ENCODE measurements around the gene TMEM129.
"Not testable (repeated sequence)": the region's sequence is repeated elsewhere in the genome, so short reads cannot be mapped to it uniquely, and the experiment has no call there.

The TMEM129 gene

GRCh38 chr4:1683261-1683735, 37.8 kb downstream of the TMEM129 start:
- Histone ChIP-seq H3K4me1 (ENCODE audit: insufficient read depth, low read length) (no peaks in the 10 kb centered on the region), H3K36me3 (ENCODE audit: insufficient read depth, low read length) (no peaks in the 10 kb centered on the region), H3K27me3 (ENCODE audit: insufficient read depth, low read length) (peaks cover 16% of the 10 kb centered on the region), H3K4me3 (ENCODE audit: low read length) (peak overlapping the region; percentile 40), H3K9me3 (ENCODE audit: low read length) (peaks cover 5% of the 10 kb centered on the region), H2AFZ (ENCODE audit: low read depth, low read length) (peak overlapping the region; percentile 91)

GRCh38 chr4:1682860-1683259, 38.3 kb downstream of the TMEM129 start:
- peaks cover 16% of the 10 kb centered on the region for H3K27me3 ChIP-seq (ENCODE audit: insufficient read depth, low read length)
- H3K4me3 ChIP-seq (ENCODE audit: low read length), result no peak overlapping the region
- no peaks in the 10 kb centered on the region for H3K4me1 ChIP-seq (ENCODE audit: insufficient read depth, low read length)
- no peak overlapping the region for H2AFZ ChIP-seq (ENCODE audit: low read depth, low read length)
- H3K36me3 ChIP-seq (ENCODE audit: insufficient read depth, low read length), result no peaks in the 10 kb centered on the region
- peaks cover 5% of the 10 kb centered on the region for H3K9me3 ChIP-seq (ENCODE audit: low read length)

- Histone ChIP-seq H2AFZ (ENCODE audit: low read depth, low read length) (no peak overlapping the region), H3K4me3 (ENCODE audit: low read length) (no peak overlapping the region), H3K27me3 (ENCODE audit: insufficient read depth, low read length) (peaks cover 17% of the 10 kb centered on the region), H3K36me3 (ENCODE audit: insufficient read depth, low read length) (no peaks in the 10 kb centered on the region), H3K9me3 (ENCODE audit: low read length) (peaks cover 2% of the 10 kb centered on the region), H3K4me1 (ENCODE audit: insufficient read depth, low read length) (no peaks in the 10 kb centered on the region)
These were observed 42.9 kb downstream of the TMEM129 start for GRCh38 chr4:1678244-1678643.

- Histone ChIP-seq H3K4me3 (ENCODE audit: low read length) (no peak overlapping the region), H3K36me3 (ENCODE audit: insufficient read depth, low read length) (no peaks in the 10 kb centered on the region)
These were observed 44.3 kb downstream of the TMEM129 start for GRCh38 chr4:1676605-1677525.

GRCh38 chr4:1675802-1676137, 45.4 kb downstream of the TMEM129 start:
- Histone ChIP-seq H3K9me3 (ENCODE audit: low read length) (no peaks in the 10 kb centered on the region), H3K4me1 (ENCODE audit: insufficient read depth, low read length) (no peaks in the 10 kb centered on the region), H3K27me3 (ENCODE audit: insufficient read depth, low read length) (peaks cover 8% of the 10 kb centered on the region), H3K36me3 (ENCODE audit: insufficient read depth, low read length) (no peaks in the 10 kb centered on the region), H2AFZ (ENCODE audit: low read depth, low read length) (no peak overlapping the region), H3K4me3 (ENCODE audit: low read length) (no peak overlapping the region)

More at GRCh38 chr4:1676605-1677525, 44.3 kb downstream of the TMEM129 start:
- H2AFZ ChIP-seq (ENCODE audit: low read depth, low read length), result no peak overlapping the region
- H3K4me1 ChIP-seq (ENCODE audit: insufficient read depth, low read length), result no peaks in the 10 kb centered on the region
- H3K9me3 ChIP-seq (ENCODE audit: low read length), result no peaks in the 10 kb centered on the region
- peaks cover 10% of the 10 kb centered on the region for H3K27me3 ChIP-seq (ENCODE audit: insufficient read depth, low read length)

GRCh38 chr4:1675136-1675801, 45.9 kb downstream of the TMEM129 start:
- Histone ChIP-seq H3K36me3 (ENCODE audit: insufficient read depth, low read length) (no peaks in the 10 kb centered on the region), H3K9me3 (ENCODE audit: low read length) (no peaks in the 10 kb centered on the region), H3K4me1 (ENCODE audit: insufficient read depth, low read length) (no peaks in the 10 kb centered on the region), H2AFZ (ENCODE audit: low read depth, low read length) (no peak overlapping the region), H3K27me3 (ENCODE audit: insufficient read depth, low read length) (peaks cover 8% of the 10 kb centered on the region), H3K4me3 (ENCODE audit: low read length) (no peak overlapping the region)

GRCh38 chr4:1674682-1675081, 46.4 kb downstream of the TMEM129 start:
- H3K9me3 ChIP-seq (ENCODE audit: low read length), result no peaks in the 10 kb centered on the region
- no peak overlapping the region for H2AFZ ChIP-seq (ENCODE audit: low read depth, low read length)
- H3K4me1 ChIP-seq (ENCODE audit: insufficient read depth, low read length), result no peaks in the 10 kb centered on the region
- H3K27me3 ChIP-seq (ENCODE audit: insufficient read depth, low read length), result peaks cover 8% of the 10 kb centered on the region
- no peak overlapping the region for H3K4me3 ChIP-seq (ENCODE audit: low read length)
- H3K36me3 ChIP-seq (ENCODE audit: insufficient read depth, low read length), result no peaks in the 10 kb centered on the region

GRCh38 chr4:1673671-1674070, 47.5 kb downstream of the TMEM129 start:
- Histone ChIP-seq H3K4me1 (ENCODE audit: insufficient read depth, low read length) (no peaks in the 10 kb centered on the region), H2AFZ (ENCODE audit: low read depth, low read length) (no peak overlapping the region), H3K27me3 (ENCODE audit: insufficient read depth, low read length) (peaks cover 8% of the 10 kb centered on the region), H3K9me3 (ENCODE audit: low read length) (no peaks in the 10 kb centered on the region), H3K36me3 (ENCODE audit: insufficient read depth, low read length) (no peaks in the 10 kb centered on the region), H3K4me3 (ENCODE audit: low read length) (no peak overlapping the region)

- not testable (repeated sequence) for H3K36me3 ChIP-seq (ENCODE audit: insufficient read depth, low read length); H3K27me3 ChIP-seq (ENCODE audit: insufficient read depth, low read length); H3K4me1 ChIP-seq (ENCODE audit: insufficient read depth, low read length); H2AFZ ChIP-seq (ENCODE audit: low read depth, low read length); H3K9me3 ChIP-seq (ENCODE audit: low read length); H3K4me3 ChIP-seq (ENCODE audit: low read length)
These were observed 50.1 kb downstream of the TMEM129 start for GRCh38 chr4:1671011-1671410.

GRCh38 chr4:1670279-1670678, 50.8 kb downstream of the TMEM129 start:
- Histone ChIP-seq H3K27me3 (ENCODE audit: insufficient read depth, low read length) (peaks cover 4% of the 10 kb centered on the region), H3K36me3 (ENCODE audit: insufficient read depth, low read length) (no peaks in the 10 kb centered on the region), H3K4me3 (ENCODE audit: low read length) (no peak overlapping the region), H2AFZ (ENCODE audit: low read depth, low read length) (no peak overlapping the region), H3K4me1 (ENCODE audit: insufficient read depth, low read length) (no peaks in the 10 kb centered on the region), H3K9me3 (ENCODE audit: low read length) (no peaks in the 10 kb centered on the region)

- Histone ChIP-seq H3K27me3 (ENCODE audit: insufficient read depth, low read length) (peaks cover 2% of the 10 kb centered on the region), H3K36me3 (ENCODE audit: insufficient read depth, low read length) (no peaks in the 10 kb centered on the region), H3K4me1 (ENCODE audit: insufficient read depth, low read length) (no peaks in the 10 kb centered on the region), H3K9me3 (ENCODE audit: low read length) (no peaks in the 10 kb centered on the region), H3K4me3 (ENCODE audit: low read length) (no peak overlapping the region), H2AFZ (ENCODE audit: low read depth, low read length) (no peak overlapping the region)
These were observed 51.3 kb downstream of the TMEM129 start for GRCh38 chr4:1669850-1670249.

- Histone ChIP-seq H3K4me3 (ENCODE audit: low read length) (no peak overlapping the region), H2AFZ (ENCODE audit: low read depth, low read length) (no peak overlapping the region), H3K36me3 (ENCODE audit: insufficient read depth, low read length) (no peaks in the 10 kb centered on the region), H3K27me3 (ENCODE audit: insufficient read depth, low read length) (no peaks in the 10 kb centered on the region), H3K4me1 (ENCODE audit: insufficient read depth, low read length) (no peaks in the 10 kb centered on the region), H3K9me3 (ENCODE audit: low read length) (no peaks in the 10 kb centered on the region)
These were observed 51.9 kb downstream of the TMEM129 start for GRCh38 chr4:1669270-1669669.

GRCh38 chr4:1668488-1668840, 52.7 kb downstream of the TMEM129 start:
- Histone ChIP-seq H3K4me3 (ENCODE audit: low read length) (no peak overlapping the region), H2AFZ (ENCODE audit: low read depth, low read length) (no peak overlapping the region), H3K36me3 (ENCODE audit: insufficient read depth, low read length) (no peaks in the 10 kb centered on the region), H3K4me1 (ENCODE audit: insufficient read depth, low read length) (no peaks in the 10 kb centered on the region), H3K9me3 (ENCODE audit: low read length) (no peaks in the 10 kb centered on the region), H3K27me3 (ENCODE audit: insufficient read depth, low read length) (no peaks in the 10 kb centered on the region)

Measured in neuron (in vitro differentiated cells).